ENCODE results near the gene ENG. TPM values are rescaled to one million over a fixed set of nuclear protein-coding genes. Genes with fewer than 3 reads are reported as not detected.

The ENG gene
- total and polyA plus RNA-seq, 2 donors from 2014 or later = 135 to 158 TPM

- intact Hi-C loops (cut with DNase I) = no loop called here
- H3K27ac ChIP-seq (ENCODE audit: low read depth in 2 of 2, low read length in 2 of 2) = no peak overlapping the region
Measured at GRCh38 chr9:127809540-127810377, 44.7 kb downstream of the ENG start.

GRCh38 chr9:127809002-127809539 lies 45.4 kb downstream of the ENG start:
- Histone ChIP-seq H3K36me3 (ENCODE audit: control insufficient read depth in 2 of 3, insufficient read depth in 3 of 3, low read length in 3 of 3) (peaks cover 2 to 30% (median 10%) of the 10 kb centered on the region in 3 donors), H3K9ac (ENCODE audit: low read length in 3 of 3) (no peak overlapping the region), H3K4me1 (ENCODE audit: control insufficient read depth in 2 of 3, insufficient read depth in 2 of 3, low read depth in 1 of 3, low read length in 3 of 3) (peaks cover 0 to 11% (median 6%) of the 10 kb centered on the region in 3 donors), H3K27me3 (ENCODE audit: control insufficient read depth, insufficient read depth, low read length) (no peaks in the 10 kb centered on the region), H3K27ac (ENCODE audit: low read depth in 2 of 2, low read length in 2 of 2) (no peak overlapping the region), H3K4me3 (ENCODE audit: low read length in 3 of 3) (no peak overlapping the region), H3K9me3 (ENCODE audit: control insufficient read depth in 2 of 3, insufficient read depth in 1 of 3, low read length in 3 of 3) (no peaks in the 10 kb centered on the region)
- peak in 1 of 5 donors; percentile 49 for DNase-seq
- FAIRE-seq = no peak
- TF ChIP-seq CTCF (IDR thresholded peaks at IDR 0.05; ENCODE audit: borderline replicate concordance, extremely low read depth, insufficient read depth) = no peak
- intact Hi-C loops (cut with DNase I) = no loop called here

More at GRCh38 chr9:127809540-127810377, 44.7 kb downstream of the ENG start:
- FAIRE-seq = no peak
- TF ChIP-seq CTCF (IDR thresholded peaks at IDR 0.05; ENCODE audit: borderline replicate concordance, extremely low read depth, insufficient read depth) = no peak
- Histone ChIP-seq H3K4me3 (ENCODE audit: low read length in 3 of 3) (no peak overlapping the region), H3K27me3 (ENCODE audit: control insufficient read depth, insufficient read depth, low read length) (no peaks in the 10 kb centered on the region), H3K4me1 (ENCODE audit: control insufficient read depth in 2 of 3, insufficient read depth in 2 of 3, low read depth in 1 of 3, low read length in 3 of 3) (peaks cover 0 to 6% (median 0%) of the 10 kb centered on the region in 3 donors), H3K9me3 (ENCODE audit: control insufficient read depth in 2 of 3, insufficient read depth in 1 of 3, low read length in 3 of 3) (no peaks in the 10 kb centered on the region), H3K36me3 (ENCODE audit: control insufficient read depth in 2 of 3, insufficient read depth in 3 of 3, low read length in 3 of 3) (peaks cover 2 to 31% (median 14%) of the 10 kb centered on the region in 3 donors), H3K9ac (ENCODE audit: low read length in 3 of 3) (no peak overlapping the region)
- peak in 3 of 5 donors; percentile 60 to 84 (median 63) for DNase-seq

GRCh38 chr9:127808347-127809001 lies 46.0 kb downstream of the ENG start:
- DNase-seq (peak in 1 of 5 donors; percentile 47), FAIRE-seq (no peak)
- H3K27me3 ChIP-seq (ENCODE audit: control insufficient read depth, insufficient read depth, low read length) = no peaks in the 10 kb centered on the region
- no peak overlapping the region for H3K27ac ChIP-seq (ENCODE audit: low read depth in 2 of 2, low read length in 2 of 2)
- no peak for TF ChIP-seq CTCF (IDR thresholded peaks at IDR 0.05; ENCODE audit: borderline replicate concordance, extremely low read depth, insufficient read depth)
- H3K4me1 ChIP-seq (ENCODE audit: control insufficient read depth in 2 of 3, insufficient read depth in 2 of 3, low read depth in 1 of 3, low read length in 3 of 3) = peaks cover 0 to 17% (median 12%) of the 10 kb centered on the region in 3 donors
- no peak overlapping the region for H3K9ac ChIP-seq (ENCODE audit: low read length in 3 of 3)
- no peak overlapping the region for H3K4me3 ChIP-seq (ENCODE audit: low read length in 3 of 3)
- no peaks in the 10 kb centered on the region for H3K9me3 ChIP-seq (ENCODE audit: control insufficient read depth in 2 of 3, insufficient read depth in 1 of 3, low read length in 3 of 3)
- intact Hi-C loops (cut with DNase I) = no loop called here
- H3K36me3 ChIP-seq (ENCODE audit: control insufficient read depth in 2 of 3, insufficient read depth in 3 of 3, low read length in 3 of 3) = peaks cover 2 to 28% (median 7%) of the 10 kb centered on the region in 3 donors
